Natural killer cell (primary cell): ENCODE data around the gene PGAP3. TPM values are rescaled to one million over a fixed set of nuclear protein-coding genes. Genes with fewer than 3 reads are reported as not detected.

ENCODE experiments used
- ATAC-seq, 3 donors: fragments of 150-1000 bp in 2 of 3; fragments of 200-7000 bp in 1 of 3; cut with Tn5 transposase; 1 replicate in 1 of 3; 2 replicates in 2 of 3; pipeline ENCODE4 v1.10.0; 2021; ENCODE audit warnings: mild to moderate bottlenecking in 2 of 3, moderate library complexity in 2 of 3
- DNase-seq, 2 donors: peaks; one replicate each; pipeline versions ENCODE4 v3.0.0 to v3.0.0-alpha.2; 2013 to 2021; ENCODE audit warnings: mixed read lengths in 1 of 2
- H3K27ac ChIP-seq: one replicate; pipeline ENCODE4 v1.5.1; 2013; ENCODE audit warnings: mild to moderate bottlenecking, low read length
- H3K27me3 ChIP-seq: one replicate; pipeline ENCODE4 v1.6.1; 2013; ENCODE audit warnings: low read length; ENCODE audit not compliant: control insufficient read depth, insufficient read depth
- H3K36me3 ChIP-seq: one replicate; pipeline ENCODE4 v1.6.1; 2013; ENCODE audit warnings: low read length; ENCODE audit not compliant: control insufficient read depth, insufficient read depth
- H3K4me1 ChIP-seq: one replicate; pipeline ENCODE4 v1.6.1; 2013; ENCODE audit warnings: low read length; ENCODE audit not compliant: control insufficient read depth, insufficient read depth
- H3K4me3 ChIP-seq: one replicate; pipeline ENCODE4 v1.5.1; 2013; ENCODE audit warnings: low read length
- H3K9me3 ChIP-seq: one replicate; pipeline ENCODE4 v1.6.1; 2013; ENCODE audit warnings: low read length; ENCODE audit not compliant: control insufficient read depth, insufficient read depth
- H3K27ac Mint-ChIP-seq, 2 donors: one replicate each; pipeline ENCODE4 v1.8.0; 2022; ENCODE audit warnings: mild to moderate bottlenecking in 2 of 2, mixed read lengths in 2 of 2, moderate library complexity in 1 of 2
- H3K27me3 Mint-ChIP-seq, 2 donors: one replicate each; pipeline ENCODE4 v1.8.0; 2022; ENCODE audit warnings: low read depth in 2 of 2, mixed read lengths in 2 of 2
- H3K36me3 Mint-ChIP-seq: one replicate; pipeline ENCODE4 v1.8.0; 2022; ENCODE audit warnings: mixed read lengths
- H3K4me1 Mint-ChIP-seq, 2 donors: one replicate each; pipeline ENCODE4 v1.8.0; 2022; ENCODE audit warnings: mixed read lengths in 2 of 2
- H3K4me3 Mint-ChIP-seq: one replicate; pipeline ENCODE4 v1.8.0; 2022; ENCODE audit warnings: mild to moderate bottlenecking, moderate library complexity, mixed read lengths
- H3K9me3 Mint-ChIP-seq, 2 donors: one replicate each; pipeline ENCODE4 v1.8.0; 2022; ENCODE audit warnings: mixed read lengths in 2 of 2
- WGBS: methylation state at CpG from one replicate; pipeline ENCODE4 v1.1.7; 2013; ENCODE audit warnings: missing lambda C conversion rate; ENCODE audit not compliant: insufficient coverage; 5-methylcytosine and 5-hydroxymethylcytosine counted together
- intact Hi-C: fragments of 100-400 bp; cut with micrococcal nuclease; formaldehyde crosslinking; loops from one replicate; pipeline ENCODE4 v1.14.2; 2022
- total RNA-seq, 4 donors: library from RNA; stranded (reverse); fragments of 120-200 nt in 1 of 4; gene quantifications; one replicate each; pipeline versions ENCODE4 v1.2.3 to v1.2.4, GENCODE V29; 2013 to 2022
- TF ChIP-seq, protein P1 (sequence below): fragments of 200-600 bp; IDR thresholded peaks from one replicate; pipeline ENCODE4 v1.8.0; 2022; ENCODE audit warnings: antibody characterized with exemption

PGAP3 gene
- total RNA-seq, 3 donors from 2014 or later (not counting 1 experiment from before 2014, with no cell fraction given), result 45.8 to 57.8 (median 52.4) TPM

DNA sequence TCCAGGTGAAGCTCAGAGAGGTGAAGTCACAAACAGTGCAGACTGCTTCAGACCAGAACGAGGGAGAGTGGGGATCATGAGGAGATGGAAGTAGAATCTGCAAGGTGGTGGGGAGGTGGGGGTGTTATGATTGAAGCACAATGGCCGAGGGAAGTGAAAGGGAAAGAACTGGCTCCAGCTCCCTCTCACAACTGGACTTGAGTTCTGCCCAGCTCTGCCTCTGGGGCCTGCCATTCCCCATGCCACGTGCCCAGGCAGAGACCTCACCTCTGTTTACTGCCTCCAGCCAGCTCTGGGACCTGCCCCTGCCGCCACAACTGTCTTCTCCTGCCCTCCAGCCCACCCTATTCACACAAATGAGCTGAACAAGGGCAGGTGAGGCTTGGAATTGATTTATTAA, 17.1 kb downstream of the PGAP3 start:
- TF ChIP-seq, protein P1, sequence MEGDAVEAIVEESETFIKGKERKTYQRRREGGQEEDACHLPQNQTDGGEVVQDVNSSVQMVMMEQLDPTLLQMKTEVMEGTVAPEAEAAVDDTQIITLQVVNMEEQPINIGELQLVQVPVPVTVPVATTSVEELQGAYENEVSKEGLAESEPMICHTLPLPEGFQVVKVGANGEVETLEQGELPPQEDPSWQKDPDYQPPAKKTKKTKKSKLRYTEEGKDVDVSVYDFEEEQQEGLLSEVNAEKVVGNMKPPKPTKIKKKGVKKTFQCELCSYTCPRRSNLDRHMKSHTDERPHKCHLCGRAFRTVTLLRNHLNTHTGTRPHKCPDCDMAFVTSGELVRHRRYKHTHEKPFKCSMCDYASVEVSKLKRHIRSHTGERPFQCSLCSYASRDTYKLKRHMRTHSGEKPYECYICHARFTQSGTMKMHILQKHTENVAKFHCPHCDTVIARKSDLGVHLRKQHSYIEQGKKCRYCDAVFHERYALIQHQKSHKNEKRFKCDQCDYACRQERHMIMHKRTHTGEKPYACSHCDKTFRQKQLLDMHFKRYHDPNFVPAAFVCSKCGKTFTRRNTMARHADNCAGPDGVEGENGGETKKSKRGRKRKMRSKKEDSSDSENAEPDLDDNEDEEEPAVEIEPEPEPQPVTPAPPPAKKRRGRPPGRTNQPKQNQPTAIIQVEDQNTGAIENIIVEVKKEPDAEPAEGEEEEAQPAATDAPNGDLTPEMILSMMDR, result no peak
- H3K4me3 Mint-ChIP-seq, result no peak overlapping the region
- Histone ChIP-seq H3K36me3 (no peaks in the 10 kb centered on the region), H3K9me3 (no peaks in the 10 kb centered on the region), H3K27ac (no peak overlapping the region), H3K4me3 (no peak overlapping the region), H3K27me3 (peaks cover 5% of the 10 kb centered on the region), H3K4me1 (peaks cover 38% of the 10 kb centered on the region)
- DNase-seq (no peak), ATAC-seq (no peak)
- no peaks in the 10 kb centered on the region for H3K27me3 Mint-ChIP-seq
- H3K4me1 Mint-ChIP-seq, result peaks cover 10 to 37% of the 10 kb centered on the region in 2 donors
- 86% methylated on average over 4 of the region's 4 CpGs for WGBS
- no peaks in the 10 kb centered on the region for H3K36me3 Mint-ChIP-seq
- intact Hi-C loops, result loop anchor here (10.0 kb wide), 1 partner anchor 64 kb away; the partner anchor contains the start of genes GRB7 and MIEN1
- no peaks in the 10 kb centered on the region for H3K9me3 Mint-ChIP-seq
- no peak overlapping the region for H3K27ac Mint-ChIP-seq

DNA sequence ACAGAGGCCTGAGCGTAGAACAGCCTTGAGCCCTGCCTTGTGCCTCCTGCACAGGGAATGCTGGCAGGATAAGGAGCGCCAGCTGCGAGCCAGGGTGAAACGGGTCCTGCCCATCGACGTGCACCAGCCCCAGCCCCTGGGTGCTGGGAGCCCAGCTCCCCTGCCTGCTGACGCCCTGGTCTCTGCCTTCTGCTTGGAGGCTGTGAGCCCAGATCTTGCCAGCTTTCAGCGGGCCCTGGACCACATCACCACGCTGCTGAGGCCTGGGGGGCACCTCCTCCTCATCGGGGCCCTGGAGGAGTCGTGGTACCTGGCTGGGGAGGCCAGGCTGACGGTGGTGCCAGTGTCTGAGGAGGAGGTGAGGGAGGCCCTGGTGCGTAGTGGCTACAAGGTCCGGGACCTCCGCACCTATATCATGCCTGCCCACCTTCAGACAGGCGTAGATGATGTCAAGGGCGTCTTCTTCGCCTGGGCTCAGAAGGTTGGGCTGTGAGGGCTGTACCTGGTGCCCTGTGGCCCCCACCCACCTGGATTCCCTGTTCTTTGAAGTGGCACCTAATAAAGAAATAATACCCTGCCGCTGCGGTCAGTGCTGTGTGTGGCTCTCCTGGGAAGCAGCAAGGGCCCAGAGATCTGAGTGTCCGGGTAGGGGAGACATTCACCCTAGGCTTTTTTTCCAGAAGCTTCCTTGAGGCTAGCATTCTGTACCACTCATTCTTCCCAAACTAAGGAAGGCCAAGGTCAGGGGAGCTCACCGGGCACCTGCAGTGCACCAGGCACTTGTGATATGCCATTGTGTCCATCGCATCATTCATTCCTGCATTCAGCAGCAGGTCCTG, 17.7 kb downstream of the PGAP3 start:
- H3K36me3 Mint-ChIP-seq, result no peaks in the 10 kb centered on the region
- Histone ChIP-seq H3K27me3 (peaks cover 5% of the 10 kb centered on the region), H3K27ac (no peak overlapping the region), H3K4me1 (peaks cover 32% of the 10 kb centered on the region), H3K4me3 (no peak overlapping the region), H3K9me3 (no peaks in the 10 kb centered on the region), H3K36me3 (no peaks in the 10 kb centered on the region)
- TF ChIP-seq, protein P1, result no peak
- DNase-seq (no peak), ATAC-seq (no peak)
- intact Hi-C loops, result loop anchor here (5.0 to 10.0 kb wide), 2 partner anchors 48 to 65 kb away; partner anchors contain the start of genes GRB7 and MIEN1
- no peak overlapping the region for H3K27ac Mint-ChIP-seq
- peaks cover 7 to 30% of the 10 kb centered on the region in 2 donors for H3K4me1 Mint-ChIP-seq
- H3K9me3 Mint-ChIP-seq, result no peaks in the 10 kb centered on the region
- 91% methylated on average over 22 of the region's 23 CpGs for WGBS
- H3K27me3 Mint-ChIP-seq, result no peaks in the 10 kb centered on the region
- H3K4me3 Mint-ChIP-seq, result no peak overlapping the region

DNA sequence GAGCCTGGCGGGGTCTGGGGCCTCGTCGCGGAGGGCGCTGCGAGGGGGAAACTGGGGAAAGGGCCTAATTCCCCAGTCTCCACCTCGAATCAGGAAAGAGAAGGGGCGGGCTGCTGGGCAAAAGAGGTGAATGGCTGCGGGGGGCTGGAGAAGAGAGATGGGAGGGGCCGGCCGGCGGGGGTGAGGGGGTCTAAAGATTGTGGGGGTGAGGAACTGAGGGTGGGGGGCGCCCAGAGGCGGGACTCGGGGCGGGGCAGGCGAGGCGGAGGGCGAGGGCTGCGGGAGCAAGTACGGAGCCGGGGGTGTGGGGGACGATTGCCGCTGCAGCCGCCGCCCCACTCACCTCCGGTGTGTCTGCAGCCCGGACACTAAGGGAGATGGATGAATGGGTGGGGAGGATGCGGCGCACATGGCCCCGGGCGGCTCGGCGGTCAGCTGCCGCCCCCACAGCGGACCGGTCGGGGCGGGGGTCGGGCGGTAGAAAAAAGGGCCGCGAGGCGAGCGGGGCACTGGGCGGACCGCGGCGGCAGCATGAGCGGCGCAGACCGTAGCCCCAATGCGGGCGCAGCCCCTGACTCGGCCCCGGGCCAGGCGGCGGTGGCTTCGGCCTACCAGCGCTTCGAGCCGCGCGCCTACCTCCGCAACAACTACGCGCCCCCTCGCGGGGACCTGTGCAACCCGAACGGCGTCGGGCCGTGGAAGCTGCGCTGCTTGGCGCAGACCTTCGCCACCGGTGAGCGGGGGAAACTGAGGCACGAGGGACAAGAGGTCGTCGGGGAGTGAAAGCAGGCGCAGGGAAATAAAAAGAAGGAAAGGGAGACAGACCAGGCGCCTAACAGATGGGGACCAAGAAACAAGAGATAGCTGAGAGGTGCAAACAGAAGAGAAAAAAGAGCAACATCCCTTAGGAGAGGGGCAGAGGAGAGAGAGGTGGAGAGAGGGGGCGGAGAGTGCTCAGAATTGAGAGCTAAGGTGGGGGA, 19.6 kb downstream of the PGAP3 start, which contains the start of gene PNMT:
Gene PNMT (plus strand): TSS at position 509 of the 980 bp plus-strand sequence. CDS start 23 bp downstream, at position 532.
- ATAC-seq, result peak; percentile 76 to 87 (median 83)
- Mint-ChIP-seq H3K27me3 (no peaks in the 10 kb centered on the region), H3K27ac (peak within 1 kb of the TSS in 1 of 2 donors; percentile 44), H3K9me3 (no peaks in the 10 kb centered on the region), H3K4me3 (peak within 1 kb of the TSS; percentile 78), H3K4me1 (peaks cover 7 to 31% of the 10 kb centered on the region in 2 donors), H3K36me3 (no peaks in the 10 kb centered on the region)
- H3K4me1 ChIP-seq, result peaks cover 23% of the 10 kb centered on the region
- H3K36me3 ChIP-seq, result no peaks in the 10 kb centered on the region
- peaks cover 5% of the 10 kb centered on the region for H3K27me3 ChIP-seq
- H3K27ac ChIP-seq, result no peak within 1 kb of the TSS
- intact Hi-C loops, result loop anchor here (5.0 kb wide), 1 partner anchor 46 kb away; no protein-coding TSS in a partner anchor
- TF ChIP-seq, protein P1, result peak; percentile 70
- peak within 1 kb of the TSS; percentile 23 for H3K4me3 ChIP-seq
- H3K9me3 ChIP-seq, result no peaks in the 10 kb centered on the region
- under 1% methylated on average over 85 of the region's 85 CpGs for WGBS
- peak; percentile 63 to 86 for DNase-seq
